Measurements from ENCODE around the gene BAMBI. TPM values are rescaled to one million over a fixed set of nuclear protein-coding genes. Genes with fewer than 3 reads are reported as not detected.
A peak's percentile ranks its signal among the peaks of the same experiment; 100 is the strongest.

The BAMBI gene
- total RNA-seq, 1 experiment from 2014 or later = 26.8 TPM

DNA sequence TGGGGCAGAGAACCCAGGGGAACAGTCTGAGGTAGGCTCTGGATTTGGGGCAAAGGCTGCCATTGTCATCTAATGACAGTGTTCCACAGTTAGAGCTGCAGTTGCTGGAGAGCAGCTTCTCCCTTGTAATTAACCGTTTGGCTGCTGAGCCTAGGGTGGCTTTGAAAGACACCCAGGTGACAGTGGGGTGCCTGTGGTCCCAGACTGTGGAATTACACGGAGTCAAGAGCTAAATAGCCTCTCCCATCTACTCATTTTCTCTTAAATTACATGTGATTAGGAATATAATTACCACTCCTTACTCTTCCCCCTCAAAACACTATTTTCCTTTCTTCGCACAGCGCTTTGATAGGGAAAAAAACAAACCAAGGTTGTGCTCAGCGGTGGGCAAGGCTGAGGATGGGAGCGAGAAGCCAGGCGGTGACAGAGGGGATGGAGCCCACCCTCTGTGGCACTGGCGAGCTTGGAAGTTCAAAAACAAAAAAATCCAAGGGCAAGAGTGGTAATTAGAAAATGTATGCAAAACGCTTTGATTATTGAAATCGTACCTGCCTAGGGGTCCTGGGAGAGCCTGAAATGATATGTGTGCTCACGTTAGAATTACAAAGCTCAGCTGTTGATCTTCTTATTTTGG, 44.1 kb downstream of the BAMBI start:
- no peak for DNase-seq (ENCODE audit: low read depth)
- in situ Hi-C loops (cut with HindIII; ENCODE audit: low pct_unique_long_range_greater_than_20kb, low sequenced_read_pairs) = no loop called here

GRCh38 chr10:28722065-28722803, 44.9 kb downstream of the BAMBI start:
- in situ Hi-C loops (cut with HindIII; ENCODE audit: low pct_unique_long_range_greater_than_20kb, low sequenced_read_pairs) = no loop called here

DNA sequence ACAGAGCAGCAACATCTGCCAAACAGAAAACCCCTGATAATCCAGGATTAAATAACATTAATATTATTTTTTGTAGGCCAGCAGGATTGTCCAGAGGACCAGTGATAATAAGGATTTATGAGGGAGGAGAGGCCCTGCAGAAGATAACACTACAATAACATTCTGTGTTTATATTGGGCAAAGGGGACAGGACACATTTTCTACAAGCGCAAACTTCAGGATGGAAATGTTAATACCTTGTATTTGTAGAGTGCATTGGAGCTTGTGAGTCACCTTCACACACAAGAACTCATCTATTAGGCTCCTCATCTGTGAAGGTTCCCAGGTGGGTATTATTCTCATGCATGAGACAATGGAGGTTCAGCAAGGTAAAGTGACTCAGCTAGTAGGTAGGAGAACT, 51.0 kb downstream of the BAMBI start:
- in situ Hi-C loops (cut with HindIII; ENCODE audit: low pct_unique_long_range_greater_than_20kb, low sequenced_read_pairs) = no loop called here
- DNase-seq (ENCODE audit: low read depth) = peak; percentile 37

More at GRCh38 chr10:28722065-28722803, 44.9 kb downstream of the BAMBI start:
- no peak for DNase-seq (ENCODE audit: low read depth)

DNA sequence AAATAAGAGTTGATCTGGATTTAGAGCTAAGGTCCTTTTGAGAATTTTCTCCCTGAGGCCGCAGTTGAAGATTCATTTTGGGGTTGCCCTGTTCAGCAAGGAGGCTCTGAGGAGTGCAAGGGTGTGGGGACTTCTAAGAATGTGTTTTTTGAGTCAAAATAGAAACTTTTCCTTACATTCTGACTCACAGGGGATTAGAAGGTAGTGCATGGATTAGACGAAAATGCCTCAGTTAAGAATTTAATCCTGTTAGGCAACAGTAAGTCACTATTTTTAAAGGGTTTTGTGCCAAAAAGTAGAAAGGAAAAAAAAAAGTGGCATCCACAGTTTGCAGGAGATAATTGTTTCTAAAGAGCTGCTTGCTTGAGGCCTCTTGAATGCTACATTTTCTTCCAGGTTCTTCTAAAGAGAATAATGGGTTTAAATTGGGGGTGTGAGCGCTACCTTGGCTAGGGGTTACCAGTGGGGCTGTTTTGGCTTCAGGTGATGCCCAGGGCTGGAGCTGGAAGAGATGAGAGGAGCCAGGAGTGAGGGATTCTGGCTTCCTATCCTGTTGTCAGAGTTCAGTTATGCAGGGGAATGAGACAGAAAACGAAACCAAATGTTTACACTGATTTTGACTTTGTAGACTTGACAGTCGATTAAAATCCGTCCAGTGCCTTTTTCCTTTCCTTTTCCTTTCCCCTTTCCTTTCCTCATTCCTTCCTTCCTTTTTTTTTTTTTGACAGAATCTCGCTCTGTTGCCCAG, 52.9 kb downstream of the BAMBI start:
- in situ Hi-C loops (cut with HindIII; ENCODE audit: low pct_unique_long_range_greater_than_20kb, low sequenced_read_pairs) = no loop called here
- DNase-seq (ENCODE audit: low read depth) = no peak

GRCh38 chr10:28732091-28732490, 54.8 kb downstream of the BAMBI start:
- DNase-seq (ENCODE audit: low read depth) = no peak
- in situ Hi-C loops (cut with HindIII; ENCODE audit: low pct_unique_long_range_greater_than_20kb, low sequenced_read_pairs) = no loop called here

Other genes with a start within 250 kb of the BAMBI start
- 15.3 and 39.5 TPM in 2 replicates for gene WAC, start 144.4 kb upstream of the BAMBI start, total RNA-seq (2014; rRNA removed; shearing (Covaris generic); ENCODE audit: low replicate concordance)

Data from Caki2 (cell line).